ENCODE results near the gene CHGA. TPM values are rescaled to one million over a fixed set of nuclear protein-coding genes. Genes with fewer than 3 reads are reported as not detected.
A peak's percentile ranks its signal among the peaks of the same experiment; 100 is the strongest.

Gene CHGA
- total and polyA plus RNA-seq, 2 of the 13 experiments (the other 11 are each of a cell fraction or from before 2014, with no cell fraction given): not detected

GRCh38 chr14:92926180-92926845 lies 3.4 kb downstream of the CHGA start:
- TF ChIP-seq MNT (IDR thresholded peaks at IDR 0.05) (peak; percentile 57), ZSCAN31 (CRISPR knock-in tag; IDR thresholded peaks at IDR 0.05; ENCODE audit: low read depth) (no peak)
- Histone ChIP-seq H3K36me3 (replicated peaks in 1 of 2; ENCODE audit: control insufficient read depth in 1 of 2, insufficient read depth in 2 of 2, low read length in 2 of 2) (no peaks in the 10 kb centered on the region), H2AFZ (ENCODE audit: low read length) (no peak overlapping the region), H3K4me1 (ENCODE audit: insufficient read depth, low read length) (no peaks in the 10 kb centered on the region), H3K9me3 (ENCODE audit: low read length) (no peaks in the 10 kb centered on the region), H3K27me3 (ENCODE audit: control insufficient read depth in 1 of 2, insufficient read depth in 2 of 2, low read length in 2 of 2) (peaks cover 0 to 1% of the 10 kb centered on the region in 2 experiments; a peak in 2 of 5 replicates), H3K79me2 (ENCODE audit: insufficient read depth, low read length) (no peaks in the 10 kb centered on the region), H3K9ac (ENCODE audit: insufficient read depth, low read depth, low read length) (no peak overlapping the region), H3K27ac (ENCODE audit: extremely low read length, insufficient read depth, low read length) (no peak overlapping the region), H3K4me3 (replicated peaks in 1 of 3; ENCODE audit: insufficient read depth in 1 of 3, low read depth in 2 of 3, low read length in 3 of 3) (no peak overlapping the region), H4K20me1 (ENCODE audit: insufficient read depth, low read length) (0 out of 2 replicates have a peak, but pooled peaks cover 4% of the 10 kb centered on the region), H3K4me2 (ENCODE audit: low read depth, low read length) (no peak overlapping the region)
- 5% methylated on average over 4 of the region's 5 CpGs for WGBS (ENCODE audit: low lambda C conversion rate)
- in situ Hi-C loops (cut with HindIII; ENCODE audit: extremely low pct_ligation_motif_present, low pct_unique_long_range_greater_than_20kb): no loop called here
- CTCF ChIA-PET (ENCODE audit: low intra/inter-chr PET ratio, low total read pairs): no interaction called here
- intact Hi-C loops (cut with micrococcal nuclease; ENCODE audit: unreplicated experiment): no loop called here
- DNase-seq (ENCODE audit: low spot score) (no peak), ATAC-seq (no peak), FAIRE-seq (no peak)
- BruUV-seq (replicated peaks): no TSS peak
- POLR2A ChIA-PET: no interaction called here

DNA sequence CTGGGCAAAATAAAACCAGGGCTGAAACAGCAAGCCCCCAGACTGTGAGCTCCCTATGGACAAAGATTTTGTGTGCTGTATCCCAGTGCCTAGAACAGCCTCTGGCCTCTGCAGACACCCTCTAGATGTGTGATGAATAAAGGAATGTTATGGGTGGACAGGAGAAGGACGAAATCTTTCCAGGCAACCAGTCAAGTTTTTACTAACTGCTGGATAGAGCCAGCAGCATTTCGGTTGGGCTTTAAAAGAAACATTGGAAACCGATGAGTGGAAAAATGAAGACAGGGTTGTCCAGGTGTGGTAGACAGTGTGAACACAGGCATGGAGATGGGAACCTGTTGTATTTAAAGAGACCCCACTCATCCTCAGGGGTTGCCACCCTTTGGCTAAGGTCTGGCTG lies 4.0 kb downstream of the CHGA start:
- Histone ChIP-seq H2AFZ (ENCODE audit: low read length) (no peak overlapping the region), H3K4me3 (replicated peaks in 1 of 3; ENCODE audit: insufficient read depth in 1 of 3, low read depth in 2 of 3, low read length in 3 of 3) (no peak overlapping the region), H3K4me1 (ENCODE audit: insufficient read depth, low read length) (no peaks in the 10 kb centered on the region), H3K9me3 (ENCODE audit: low read length) (no peaks in the 10 kb centered on the region), H3K4me2 (ENCODE audit: low read depth, low read length) (no peak overlapping the region), H3K27ac (ENCODE audit: extremely low read length, insufficient read depth, low read length) (no peak overlapping the region), H3K79me2 (ENCODE audit: insufficient read depth, low read length) (no peaks in the 10 kb centered on the region), H3K36me3 (replicated peaks in 1 of 2; ENCODE audit: control insufficient read depth in 1 of 2, insufficient read depth in 2 of 2, low read length in 2 of 2) (no peaks in the 10 kb centered on the region), H3K9ac (ENCODE audit: insufficient read depth, low read depth, low read length) (no peak overlapping the region), H3K27me3 (ENCODE audit: control insufficient read depth in 1 of 2, insufficient read depth in 2 of 2, low read length in 2 of 2) (peaks cover 0 to 1% of the 10 kb centered on the region in 2 experiments; a peak in 2 of 5 replicates), H4K20me1 (ENCODE audit: insufficient read depth, low read length) (0 out of 2 replicates have a peak, but pooled peaks cover 4% of the 10 kb centered on the region)
- in situ Hi-C loops (cut with HindIII; ENCODE audit: extremely low pct_ligation_motif_present, low pct_unique_long_range_greater_than_20kb) (no loop called here), intact Hi-C loops (cut with micrococcal nuclease; ENCODE audit: unreplicated experiment) (no loop called here)
- POLR2A ChIA-PET: no interaction called here
- ATAC-seq (no peak), FAIRE-seq (no peak), DNase-seq (ENCODE audit: low spot score) (no peak)
- CTCF ChIA-PET (ENCODE audit: low intra/inter-chr PET ratio, low total read pairs): no interaction called here
- 6% methylated on average over 3 of the region's 3 CpGs for WGBS (ENCODE audit: low lambda C conversion rate)
- TF ChIP-seq ZNF549 (CRISPR knock-in tag; IDR thresholded peaks at IDR 0.05) (no peak), CSRNP1 (CRISPR knock-in tag; IDR thresholded peaks at IDR 0.05) (no peak), POGZ (CRISPR knock-in tag; IDR thresholded peaks at IDR 0.05) (no peak), SAP130 (CRISPR knock-in tag; IDR thresholded peaks at IDR 0.05; ENCODE audit: low read depth) (no peak), ZNF331 (CRISPR knock-in tag; IDR thresholded peaks at IDR 0.05) (no peak)
- TF ChIP-seq, protein P1, sequence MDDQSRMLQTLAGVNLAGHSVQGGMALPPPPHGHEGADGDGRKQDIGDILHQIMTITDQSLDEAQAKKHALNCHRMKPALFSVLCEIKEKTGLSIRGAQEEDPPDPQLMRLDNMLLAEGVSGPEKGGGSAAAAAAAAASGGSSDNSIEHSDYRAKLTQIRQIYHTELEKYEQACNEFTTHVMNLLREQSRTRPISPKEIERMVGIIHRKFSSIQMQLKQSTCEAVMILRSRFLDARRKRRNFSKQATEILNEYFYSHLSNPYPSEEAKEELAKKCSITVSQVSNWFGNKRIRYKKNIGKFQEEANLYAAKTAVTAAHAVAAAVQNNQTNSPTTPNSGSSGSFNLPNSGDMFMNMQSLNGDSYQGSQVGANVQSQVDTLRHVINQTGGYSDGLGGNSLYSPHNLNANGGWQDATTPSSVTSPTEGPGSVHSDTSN (CRISPR knock-in tag; IDR thresholded peaks at IDR 0.05; ENCODE audit: borderline replicate concordance): no peak
- no TSS peak for BruUV-seq (replicated peaks)
